LoVo (cell line): Measurements from ENCODE around the gene DYRK3.
"Not testable (repeated sequence)": the region's sequence is repeated elsewhere in the genome, so short reads cannot be mapped to it uniquely, and the experiment has no call there.

Source experiments
- DNase-seq: peaks from one replicate; pipeline ENCODE4 v3.0.0-alpha.2; 2016; ENCODE audit warnings: low spot score

DYRK3 gene

GRCh38 chr1:206631085-206631509 lies 4.2 kb upstream of the DYRK3 start:
- DNase-seq, result peak; percentile 21

GRCh38 chr1:206633708-206634121 lies 1.6 kb upstream of the DYRK3 start:
- no peak for DNase-seq

GRCh38 chr1:206634365-206635079 lies 814 bp upstream of the DYRK3 start:
- peak; percentile 84 for DNase-seq

GRCh38 chr1:206635978-206636345 lies 626 bp downstream of the DYRK3 start:
- DNase-seq, result no peak

GRCh38 chr1:206636671-206637070 lies 1.3 kb downstream of the DYRK3 start:
- no peak for DNase-seq

GRCh38 chr1:206637605-206638004 lies 2.3 kb downstream of the DYRK3 start:
- DNase-seq, result no peak

GRCh38 chr1:206642074-206642473 lies 6.7 kb downstream of the DYRK3 start:
- not testable (repeated sequence) for DNase-seq

- DNase-seq, result no peak
These were observed 7.9 kb downstream of the DYRK3 start for GRCh38 chr1:206643118-206643698.

GRCh38 chr1:206646504-206646903 lies 11.2 kb downstream of the DYRK3 start:
- DNase-seq, result no peak

GRCh38 chr1:206647224-206647623 lies 11.9 kb downstream of the DYRK3 start:
- DNase-seq, result no peak

- no peak for DNase-seq
These were observed 14.1 kb downstream of the DYRK3 start for GRCh38 chr1:206649261-206649921.

GRCh38 chr1:206651014-206651413 lies 15.7 kb downstream of the DYRK3 start:
- no peak for DNase-seq

GRCh38 chr1:206651958-206652890 lies 16.9 kb downstream of the DYRK3 start:
- no peak for DNase-seq

- DNase-seq, result no peak
These were observed 18.6 kb downstream of the DYRK3 start for GRCh38 chr1:206653715-206654459.

GRCh38 chr1:206654828-206655227 lies 19.5 kb downstream of the DYRK3 start:
- DNase-seq, result no peak

- DNase-seq, result no peak
These were observed 20.1 kb downstream of the DYRK3 start for GRCh38 chr1:206655471-206655882.

GRCh38 chr1:206656936-206657335 lies 21.6 kb downstream of the DYRK3 start:
- no peak for DNase-seq

GRCh38 chr1:206657751-206658150 lies 22.4 kb downstream of the DYRK3 start:
- no peak for DNase-seq

GRCh38 chr1:206658264-206658980 lies 23.1 kb downstream of the DYRK3 start:
- DNase-seq, result no peak

GRCh38 chr1:206658981-206659273 lies 23.6 kb downstream of the DYRK3 start:
- no peak for DNase-seq

- DNase-seq, result no peak
These were observed 24.8 kb downstream of the DYRK3 start for GRCh38 chr1:206660136-206660535.
